SK-N-SH (cell line): Measurements from ENCODE around the gene ELP1. TPM values are rescaled to one million over a fixed set of nuclear protein-coding genes. Genes with fewer than 3 reads are reported as not detected.

Source experiments
- CTCF ChIA-PET: fragments of 300-600, 350-600 bp; formaldehyde crosslinking; extraction: SDS; loops from one replicate; lab custom pipeline; 2021; lab: Yijun Ruan, JAX
- POLR2A ChIA-PET: fragments of 350-600 bp; sonication (Branson Sonifier 250); formaldehyde crosslinking; extraction: SDS; loops from one replicate; lab custom pipeline; 2020; ENCODE audit warnings: antibody characterized with exemption, inconsistent platforms; lab: Yijun Ruan, JAX
- DNase-seq: peaks from one replicate; pipeline ENCODE4 v3.0.0; 2012
- H2AFZ ChIP-seq: fragments of 200-600 bp; sonication (generic); 2 replicates; pipeline ENCODE4 v1.8.1; 2016; ENCODE audit warnings: antibody characterized with exemption, mild to moderate bottlenecking, low read depth
- H3F3A ChIP-seq: fragments of 200-600 bp; sonication (generic); replicated peaks from 2 replicates; pipeline ENCODE3; 2016; ENCODE audit warnings: antibody characterized with exemption, mild to moderate bottlenecking; ENCODE audit not compliant: insufficient read depth
- H3K27ac ChIP-seq, 2 experiments: fragments of 200-500 bp in 1 of 2; fragments of 200-600 bp in 1 of 2; sonication (Bioruptor generic) in 1 of 2; sonication (generic), shearing (Covaris generic) in 1 of 2; 2 replicates each; pipeline versions ENCODE4 v1.5.1 to v1.6.1; 2014 to 2016; ENCODE audit warnings: low read depth in 2 of 2, inconsistent platforms in 1 of 2, low read length in 1 of 2, mild to moderate bottlenecking in 1 of 2, mixed read lengths in 1 of 2
- H3K27me3 ChIP-seq: fragments of 200-600 bp; sonication (generic), shearing (Covaris generic); 2 replicates; pipeline ENCODE4 v1.6.1; 2016; ENCODE audit warnings: mixed run types; ENCODE audit not compliant: insufficient read depth
- H3K36me3 ChIP-seq, 2 experiments: fragments of 200-500 bp in 1 of 2; fragments of 200-600 bp in 1 of 2; sonication (Bioruptor generic) in 1 of 2; sonication (generic) in 1 of 2; replicated peaks in 1 of 2; 2 replicates each; pipeline versions ENCODE3 to v1.5.1; 2014 to 2016; ENCODE audit warnings: low read length in 1 of 2, mild to moderate bottlenecking in 1 of 2; ENCODE audit not compliant: insufficient read depth in 2 of 2, control insufficient read depth in 1 of 2
- H3K4me1 ChIP-seq, 2 experiments: fragments of 200-500 bp in 1 of 2; fragments of 200-600 bp in 1 of 2; sonication (Bioruptor generic) in 1 of 2; sonication (generic), shearing (Covaris generic) in 1 of 2; 2 replicates each; pipeline versions ENCODE4 v1.5.1 to v1.6.1; 2014 to 2016; ENCODE audit warnings: low read depth in 1 of 2, low read length in 1 of 2, mixed run types in 1 of 2; ENCODE audit not compliant: insufficient read depth in 2 of 2, control insufficient read depth in 1 of 2
- H3K4me2 ChIP-seq: fragments of 200-600 bp; sonication (generic), shearing (Covaris generic); 2 replicates; pipeline ENCODE4 v1.6.1; 2017; ENCODE audit warnings: mixed run types
- H3K4me3 ChIP-seq, 2 experiments: fragments of 200-500 bp in 1 of 2; fragments of 200-600 bp in 1 of 2; sonication (Bioruptor generic) in 1 of 2; sonication (generic), shearing (Covaris generic) in 1 of 2; 2 replicates each; pipeline versions ENCODE4 v1.5.1 to v1.8.1; 2014 to 2016; ENCODE audit warnings: low read depth in 2 of 2, inconsistent platforms in 1 of 2, low read length in 1 of 2, mild to moderate bottlenecking in 1 of 2, mixed read lengths in 1 of 2, moderate library complexity in 1 of 2
- H3K79me2 ChIP-seq: fragments of 200-600 bp; sonication (generic); 2 replicates; pipeline ENCODE4 v1.8.1; 2017; ENCODE audit warnings: mild to moderate bottlenecking; ENCODE audit not compliant: insufficient read depth
- H3K9ac ChIP-seq: fragments of 200-600 bp; sonication (generic); 2 replicates; pipeline ENCODE4 v1.6.1; 2017; ENCODE audit warnings: mixed run types
- H3K9me2 ChIP-seq: fragments of 200-600 bp; sonication (generic); 2 replicates; pipeline ENCODE4 v1.6.1; 2017; ENCODE audit warnings: mixed run types
- H3K9me3 ChIP-seq: fragments of 200-600 bp; sonication (generic); 2 replicates; pipeline ENCODE4 v1.6.1; 2017; ENCODE audit warnings: mixed run types, mild to moderate bottlenecking, moderate library complexity
- H4K20me1 ChIP-seq: fragments of 200-600 bp; sonication (generic); 2 replicates; pipeline ENCODE4 v1.6.1; 2017; ENCODE audit warnings: mild to moderate bottlenecking, mixed run types; ENCODE audit not compliant: insufficient read depth
- EP300 ChIP-seq, 2 experiments: IDR thresholded peaks; 2 replicates each; pipeline versions ENCODE4 v1.4.0 to v1.6.1; 2012; ENCODE audit warnings: borderline replicate concordance in 1 of 2, low read depth in 1 of 2, low read length in 1 of 2
- FOSL2 ChIP-seq: IDR thresholded peaks from 2 replicates; pipeline ENCODE4 v1.4.0; 2012; ENCODE audit warnings: low read depth, mild to moderate bottlenecking, moderate library complexity, borderline replicate concordance
- GATA2 ChIP-seq: sonication (generic); formaldehyde crosslinking; IDR thresholded peaks from 2 replicates; pipeline ENCODE4 v1.5.0; 2020; ENCODE audit warnings: mild to moderate bottlenecking, missing genetic modification reagents
- JUND ChIP-seq: IDR thresholded peaks from 2 replicates; pipeline ENCODE4 v1.4.0; 2012
- MEF2A ChIP-seq: IDR thresholded peaks from 2 replicates; pipeline ENCODE4 v1.4.0; 2012; ENCODE audit warnings: low read depth, borderline replicate concordance
- MXI1 ChIP-seq: IDR thresholded peaks from 2 replicates; pipeline ENCODE4 v1.6.1; 2012; ENCODE audit warnings: mild to moderate bottlenecking, low read depth, low read length, improper control_type of control experiment
- NFIC ChIP-seq: IDR thresholded peaks from 2 replicates; pipeline ENCODE4 v1.4.0; 2012; ENCODE audit warnings: borderline replicate concordance
- POLR2AphosphoS5 ChIP-seq: IDR thresholded peaks from 2 replicates; pipeline ENCODE4 v1.6.1; 2012; ENCODE audit warnings: low read depth, low read length
- SIN3A ChIP-seq: IDR thresholded peaks from 2 replicates; pipeline ENCODE4 v1.6.1; 2012; ENCODE audit warnings: low read depth, mild to moderate bottlenecking, low read length, moderate library complexity, borderline replicate concordance
- TCF12 ChIP-seq: IDR thresholded peaks from 2 replicates; pipeline ENCODE4 v1.4.0; 2012
- TEAD4 ChIP-seq: IDR thresholded peaks from 2 replicates; pipeline ENCODE4 v1.4.0; 2012; ENCODE audit warnings: mild to moderate bottlenecking, borderline replicate concordance; ENCODE audit not compliant: insufficient read depth
- USF2 ChIP-seq: fragments of 150-350 bp; IDR thresholded peaks from 2 replicates; pipeline ENCODE4 v1.6.1; 2017; ENCODE audit warnings: antibody characterized with exemption, low read length, low read depth, borderline replicate concordance
- ZBTB33 ChIP-seq: IDR thresholded peaks from 2 replicates; pipeline ENCODE4 v1.4.0; 2012; ENCODE audit warnings: low read depth, borderline replicate concordance
- WGBS: methylation state at CpG from one replicate; pipeline ENCODE4 v1.1.6; 2017; ENCODE audit warnings: low lambda C conversion rate; 5-methylcytosine and 5-hydroxymethylcytosine counted together
- polyA plus RNA-seq, 3 experiments: library from polyadenylated mRNA; depleted of rRNA; stranded (reverse); fragments of >200 nt; gene quantifications; 2 replicates each; pipeline ENCODE4 v1.2.3, GENCODE V29; 2012
- TF ChIP-seq, protein P1 (sequence below): IDR thresholded peaks from 2 replicates; pipeline ENCODE4; 2012
- TF ChIP-seq, protein P2 (sequence below): fragments of 200-600 bp; sonication (generic); IDR thresholded peaks from 2 replicates; pipeline ENCODE4 v1.6.1; 2017; ENCODE audit warnings: antibody characterized with exemption, mild to moderate bottlenecking, moderate library complexity
- TF ChIP-seq, protein P3 (sequence below): fragments of 150-350 bp; IDR thresholded peaks from 2 replicates; pipeline ENCODE4 v1.6.1; 2016; ENCODE audit warnings: mild to moderate bottlenecking, low read depth, low read length
- TF ChIP-seq, protein P4 (sequence below): IDR thresholded peaks from 2 replicates; pipeline ENCODE4 v1.4.0; 2012; ENCODE audit warnings: low read depth

Gene ELP1
- polyA plus RNA-seq, 1 of the 3 experiments (the other 2 are of a cell fraction) = 19.1 TPM

DNA sequence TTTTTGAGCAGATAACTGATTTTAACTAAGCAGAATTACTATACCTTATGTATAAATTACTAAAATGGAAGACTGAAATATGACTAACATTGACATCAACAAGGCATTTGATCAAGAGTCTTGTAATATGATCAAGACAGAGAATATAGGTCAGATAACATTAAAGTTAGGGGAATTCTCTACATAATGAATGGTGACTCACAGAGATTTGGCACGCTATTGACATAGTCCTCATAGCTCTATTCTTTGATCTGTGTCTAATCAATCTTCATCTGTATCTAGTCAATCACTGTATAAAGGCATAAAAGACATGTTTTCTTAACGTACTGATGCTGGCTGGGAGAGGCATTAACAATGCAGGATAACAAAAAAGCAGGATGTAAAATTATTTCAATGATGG lies 17.7 kb upstream of the ELP1 start:
- no peak for TF ChIP-seq POLR2AphosphoS5
- no peak for TF ChIP-seq USF2
- no peak for TF ChIP-seq FOSL2
- no peak for TF ChIP-seq TEAD4
- TF ChIP-seq EP300 (IDR thresholded peaks at IDR 0.05; ENCODE audit: borderline replicate concordance in 1 of 2, low read depth in 1 of 2, low read length in 1 of 2) = no peak
- TF ChIP-seq, protein P1, sequence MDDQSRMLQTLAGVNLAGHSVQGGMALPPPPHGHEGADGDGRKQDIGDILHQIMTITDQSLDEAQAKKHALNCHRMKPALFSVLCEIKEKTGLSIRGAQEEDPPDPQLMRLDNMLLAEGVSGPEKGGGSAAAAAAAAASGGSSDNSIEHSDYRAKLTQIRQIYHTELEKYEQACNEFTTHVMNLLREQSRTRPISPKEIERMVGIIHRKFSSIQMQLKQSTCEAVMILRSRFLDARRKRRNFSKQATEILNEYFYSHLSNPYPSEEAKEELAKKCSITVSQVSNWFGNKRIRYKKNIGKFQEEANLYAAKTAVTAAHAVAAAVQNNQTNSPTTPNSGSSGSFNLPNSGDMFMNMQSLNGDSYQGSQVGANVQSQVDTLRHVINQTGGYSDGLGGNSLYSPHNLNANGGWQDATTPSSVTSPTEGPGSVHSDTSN = peak; percentile 33; the same call in 1 of the 2 replicates
- TF ChIP-seq, protein P2, sequence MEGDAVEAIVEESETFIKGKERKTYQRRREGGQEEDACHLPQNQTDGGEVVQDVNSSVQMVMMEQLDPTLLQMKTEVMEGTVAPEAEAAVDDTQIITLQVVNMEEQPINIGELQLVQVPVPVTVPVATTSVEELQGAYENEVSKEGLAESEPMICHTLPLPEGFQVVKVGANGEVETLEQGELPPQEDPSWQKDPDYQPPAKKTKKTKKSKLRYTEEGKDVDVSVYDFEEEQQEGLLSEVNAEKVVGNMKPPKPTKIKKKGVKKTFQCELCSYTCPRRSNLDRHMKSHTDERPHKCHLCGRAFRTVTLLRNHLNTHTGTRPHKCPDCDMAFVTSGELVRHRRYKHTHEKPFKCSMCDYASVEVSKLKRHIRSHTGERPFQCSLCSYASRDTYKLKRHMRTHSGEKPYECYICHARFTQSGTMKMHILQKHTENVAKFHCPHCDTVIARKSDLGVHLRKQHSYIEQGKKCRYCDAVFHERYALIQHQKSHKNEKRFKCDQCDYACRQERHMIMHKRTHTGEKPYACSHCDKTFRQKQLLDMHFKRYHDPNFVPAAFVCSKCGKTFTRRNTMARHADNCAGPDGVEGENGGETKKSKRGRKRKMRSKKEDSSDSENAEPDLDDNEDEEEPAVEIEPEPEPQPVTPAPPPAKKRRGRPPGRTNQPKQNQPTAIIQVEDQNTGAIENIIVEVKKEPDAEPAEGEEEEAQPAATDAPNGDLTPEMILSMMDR = no peak
- TF ChIP-seq, all 33 proteins: peak for 1
- DNase-seq = no peak

DNA sequence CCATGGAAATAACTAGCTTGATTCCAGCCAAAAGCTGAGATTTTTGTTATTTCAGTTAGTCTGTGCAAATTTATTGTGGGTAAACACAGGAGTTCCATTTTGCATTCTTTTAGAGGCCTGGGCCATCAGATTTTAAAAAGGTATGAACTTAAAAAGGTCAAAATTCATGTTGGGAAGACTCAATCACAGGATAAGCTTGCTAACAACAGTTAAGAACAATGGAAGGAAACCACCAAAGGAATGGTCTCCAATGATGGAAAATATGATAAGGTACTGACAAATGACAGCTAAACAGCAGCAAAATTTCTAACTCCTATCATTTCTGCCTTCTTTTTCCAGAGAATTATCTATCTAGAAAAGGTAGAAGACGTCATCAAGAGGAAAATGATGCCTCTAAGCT lies 16.2 kb upstream of the ELP1 start:
- no peak for DNase-seq
- Histone ChIP-seq H3K9me3 (no peaks in the 10 kb centered on the region), H3K9ac (no peak overlapping the region), H3K27me3 (no peaks in the 10 kb centered on the region), H3K79me2 (no peaks in the 10 kb centered on the region), H3K4me1 (peaks cover 2 to 4% of the 10 kb centered on the region in 2 experiments; a peak in 2 of 4 replicates), H4K20me1 (no peaks in the 10 kb centered on the region), H3F3A (peaks cover 7% of the 10 kb centered on the region), H2AFZ (no peak overlapping the region), H3K4me3 (no peak overlapping the region), H3K27ac (no peak overlapping the region), H3K4me2 (no peak overlapping the region), H3K36me3 (peaks cover 11 to 25% of the 10 kb centered on the region in 2 experiments), H3K9me2 (no peaks in the 10 kb centered on the region)
- WGBS = 88% methylated on average over 1 of the region's 1 CpG
- ChIA-PET CTCF (interaction anchor here (0.9 to 1.4 kb wide), 3 partner anchors 8 to 11 kb away, joined by 3 to 4 read pairs (median 3); no protein-coding TSS in a partner anchor), POLR2A (no interaction called here)
- no peak for TF ChIP-seq ZBTB33
- no peak for TF ChIP-seq USF2
- no peak for TF ChIP-seq TCF12
- no peak for TF ChIP-seq POLR2AphosphoS5
- TF ChIP-seq MXI1 = no peak
- no peak for TF ChIP-seq MEF2A
- TF ChIP-seq, protein P3, sequence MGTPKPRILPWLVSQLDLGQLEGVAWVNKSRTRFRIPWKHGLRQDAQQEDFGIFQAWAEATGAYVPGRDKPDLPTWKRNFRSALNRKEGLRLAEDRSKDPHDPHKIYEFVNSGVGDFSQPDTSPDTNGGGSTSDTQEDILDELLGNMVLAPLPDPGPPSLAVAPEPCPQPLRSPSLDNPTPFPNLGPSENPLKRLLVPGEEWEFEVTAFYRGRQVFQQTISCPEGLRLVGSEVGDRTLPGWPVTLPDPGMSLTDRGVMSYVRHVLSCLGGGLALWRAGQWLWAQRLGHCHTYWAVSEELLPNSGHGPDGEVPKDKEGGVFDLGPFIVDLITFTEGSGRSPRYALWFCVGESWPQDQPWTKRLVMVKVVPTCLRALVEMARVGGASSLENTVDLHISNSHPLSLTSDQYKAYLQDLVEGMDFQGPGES = no peak
- TF ChIP-seq GATA2 (CRISPR knock-in tag) = no peak
- TF ChIP-seq SIN3A = no peak
- no peak for TF ChIP-seq EP300 (IDR thresholded peaks at IDR 0.05; ENCODE audit: borderline replicate concordance in 1 of 2, low read depth in 1 of 2, low read length in 1 of 2)
- no peak for TF ChIP-seq NFIC
- TF ChIP-seq JUND = no peak
- no peak for TF ChIP-seq TEAD4
- TF ChIP-seq, protein P4, sequence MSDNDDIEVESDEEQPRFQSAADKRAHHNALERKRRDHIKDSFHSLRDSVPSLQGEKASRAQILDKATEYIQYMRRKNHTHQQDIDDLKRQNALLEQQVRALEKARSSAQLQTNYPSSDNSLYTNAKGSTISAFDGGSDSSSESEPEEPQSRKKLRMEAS = no peak

More for the DNA sequence above, 17.7 kb upstream of the ELP1 start:
- Histone ChIP-seq H3K4me1 (peaks cover 2 to 11% of the 10 kb centered on the region in 2 experiments; a peak in 3 of 4 replicates), H3K4me2 (no peak overlapping the region), H3K27ac (no peak overlapping the region), H3F3A (peaks cover 12% of the 10 kb centered on the region), H4K20me1 (no peaks in the 10 kb centered on the region), H3K4me3 (no peak overlapping the region), H3K79me2 (no peaks in the 10 kb centered on the region), H2AFZ (no peak overlapping the region), H3K27me3 (no peaks in the 10 kb centered on the region), H3K9me2 (no peaks in the 10 kb centered on the region), H3K36me3 (peaks cover 11 to 25% of the 10 kb centered on the region in 2 experiments), H3K9me3 (no peaks in the 10 kb centered on the region), H3K9ac (no peak overlapping the region)
- ChIA-PET CTCF (interaction anchor here (0.6 to 1.4 kb wide), 2 partner anchors 12 to 293 kb away, joined by 3 to 4 read pairs; no protein-coding TSS in a partner anchor), POLR2A (no interaction called here)
- WGBS = 65% methylated on average over 2 of the region's 2 CpGs
